Measurements from ENCODE around the gene RAPGEF6.

DNA sequence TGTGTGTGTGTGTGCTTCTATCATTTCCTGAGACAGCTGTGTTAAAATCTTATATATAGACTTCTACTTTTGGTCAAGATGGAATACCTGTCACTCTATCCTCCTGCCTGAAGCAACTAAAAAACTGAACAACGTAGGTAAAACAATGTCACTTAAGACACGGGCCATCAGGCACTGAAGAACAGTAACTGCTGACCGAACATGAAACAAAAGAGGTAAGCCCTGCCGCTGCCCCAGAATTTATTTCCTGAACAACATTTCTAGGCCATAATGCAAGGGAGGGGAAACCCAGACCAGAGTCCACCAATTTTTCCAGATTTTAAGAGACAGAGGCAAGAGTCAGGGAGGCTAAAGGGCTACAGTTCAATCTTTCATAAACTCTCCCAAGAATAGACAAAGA, 215.2 kb downstream of the RAPGEF6 start:
- TF ChIP-seq POLR2AphosphoS5 (IDR thresholded peaks at IDR 0.05; ENCODE audit: low read depth, low read length) (no peak), POLR2A (IDR thresholded peaks at IDR 0.05; ENCODE audit: low read depth, low read length) (no peak), TAF1 (IDR thresholded peaks at IDR 0.05; ENCODE audit: borderline replicate concordance, low read depth, low read length) (no peak)

Measured in GM12892 (cell line).